Neural progenitor cell (in vitro differentiated cells): Measurements from ENCODE around the gene IFI27L2. TPM values are rescaled to one million over a fixed set of nuclear protein-coding genes. Genes with fewer than 3 reads are reported as not detected.

ENCODE experiments used
- DNase-seq: peaks from one replicate; pipeline ENCODE4 v3.0.0-alpha.2; 2016; ENCODE audit warnings: low spot score
- H2AFZ ChIP-seq: fragments of 200-600 bp; sonication (generic); replicated peaks from 2 replicates; pipeline ENCODE4 v1.6.1; 2016; ENCODE audit warnings: antibody characterized with exemption
- H3F3A ChIP-seq: fragments of 200-600 bp; sonication (generic); 2 replicates; pipeline ENCODE4 v1.6.1; 2016; ENCODE audit warnings: antibody characterized with exemption, low read depth
- H3K27ac ChIP-seq: fragments of 200-600 bp; sonication (generic); 2 replicates; pipeline ENCODE4 v1.5.1; 2016; ENCODE audit warnings: mild to moderate bottlenecking
- H3K27me3 ChIP-seq: fragments of 200-600 bp; sonication (generic); 2 replicates; pipeline ENCODE4 v1.6.1; 2016; ENCODE audit warnings: mild to moderate bottlenecking, moderate library complexity
- H3K36me3 ChIP-seq: fragments of 200-600 bp; sonication (generic); 2 replicates; pipeline ENCODE4 v1.5.1; 2016
- H3K4me1 ChIP-seq: fragments of 200-600 bp; sonication (generic); 2 replicates; pipeline ENCODE4 v1.6.1; 2016; ENCODE audit warnings: mixed run types
- H3K4me2 ChIP-seq: fragments of 200-600 bp; sonication (generic); 2 replicates; pipeline ENCODE4 v1.6.1; 2016
- H3K4me3 ChIP-seq: fragments of 200-600 bp; sonication (generic); 2 replicates; pipeline ENCODE4 v1.5.1; 2016
- H3K79me2 ChIP-seq: fragments of 200-600 bp; sonication (generic); 2 replicates; pipeline ENCODE4 v1.6.1; 2016; ENCODE audit warnings: low read depth
- H3K9ac ChIP-seq: fragments of 200-600 bp; sonication (generic); 2 replicates; pipeline ENCODE4 v1.6.1; 2016
- H3K9me3 ChIP-seq: fragments of 200-600 bp; sonication (generic); 2 replicates; pipeline ENCODE4 v1.5.1; 2016; ENCODE audit warnings: low read depth
- H4K20me1 ChIP-seq: fragments of 200-600 bp; sonication (generic); 2 replicates; pipeline ENCODE4 v1.6.1; 2016; ENCODE audit warnings: low read depth
- H3K27ac Mint-ChIP-seq: 3 replicates; pipeline ENCODE4 v1.8.0; 2021; ENCODE audit warnings: mixed read lengths
- H3K27me3 Mint-ChIP-seq: 2 replicates; pipeline ENCODE4 v1.8.0; 2022; ENCODE audit warnings: low read depth, mild to moderate bottlenecking, inconsistent platforms, moderate library complexity, mixed read lengths; ENCODE audit not compliant: insufficient read depth
- H3K36me3 Mint-ChIP-seq: 3 replicates; pipeline ENCODE4 v1.8.0; 2021; ENCODE audit warnings: mixed read lengths
- H3K4me1 Mint-ChIP-seq: 3 replicates; pipeline ENCODE4 v1.8.0; 2021; ENCODE audit warnings: mixed read lengths
- H3K4me3 Mint-ChIP-seq: 3 replicates; pipeline ENCODE4 v1.8.0; 2021; ENCODE audit warnings: mild to moderate bottlenecking, moderate library complexity, mixed read lengths
- H3K9me3 Mint-ChIP-seq: 3 replicates; pipeline ENCODE4 v1.8.0; 2020; ENCODE audit warnings: mixed read lengths
- EZH2 ChIP-seq: fragments of 200-600 bp; sonication (generic); IDR thresholded peaks from 2 replicates; pipeline ENCODE4 v1.6.1; 2017; ENCODE audit warnings: antibody characterized with exemption, mild to moderate bottlenecking, moderate library complexity
- EZH2phosphoT487 ChIP-seq: fragments of 200-600 bp; sonication (generic); IDR thresholded peaks from 2 replicates; pipeline ENCODE4 v1.6.1; 2017; ENCODE audit warnings: antibody characterized with exemption
- total RNA-seq: library from RNA; depleted of rRNA; stranded (reverse); fragments of >200 nt; gene quantifications from 2 replicates; pipeline ENCODE4 v1.2.3, GENCODE V29; 2015; ENCODE audit warnings: low replicate concordance
- TF ChIP-seq, protein P1 (sequence below): fragments of 200-600 bp; sonication (generic); IDR thresholded peaks from 2 replicates; pipeline ENCODE4 v1.5.1; 2017; ENCODE audit warnings: antibody characterized with exemption, mild to moderate bottlenecking

The IFI27L2 gene
- total RNA-seq, 1 donor from 2014 or later: 24.7 TPM

DNA sequence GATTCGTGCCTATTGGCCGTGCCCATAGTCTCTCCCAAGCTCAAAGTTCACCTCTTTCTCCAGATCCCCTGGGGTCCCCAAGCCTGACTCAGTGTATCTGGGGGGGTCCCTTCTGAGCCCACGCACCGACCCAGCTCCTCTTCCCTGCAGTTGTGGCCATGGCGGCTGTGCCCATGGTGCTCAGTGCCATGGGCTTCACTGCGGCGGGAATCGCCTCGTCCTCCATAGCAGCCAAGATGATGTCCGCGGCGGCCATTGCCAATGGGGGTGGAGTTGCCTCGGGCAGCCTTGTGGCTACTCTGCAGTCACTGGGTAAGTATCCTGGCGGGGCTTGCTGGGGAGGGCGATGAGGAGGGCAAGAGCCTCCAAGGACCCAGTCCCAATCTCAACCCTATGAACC lies 13.8 kb downstream of the IFI27L2 start:
- DNase-seq: no peak
- Histone ChIP-seq H3K27me3 (no peaks in the 10 kb centered on the region), H3K4me3 (no peak overlapping the region), H3F3A (no peaks in the 10 kb centered on the region), H3K79me2 (no peaks in the 10 kb centered on the region), H3K9me3 (no peaks in the 10 kb centered on the region), H3K36me3 (no peaks in the 10 kb centered on the region), H2AFZ (no peak overlapping the region), H3K27ac (no peak overlapping the region), H3K9ac (no peak overlapping the region), H3K4me1 (peaks cover 2% of the 10 kb centered on the region), H4K20me1 (no peaks in the 10 kb centered on the region), H3K4me2 (no peak overlapping the region)
- H3K36me3 Mint-ChIP-seq: no peaks in the 10 kb centered on the region
- H3K27ac Mint-ChIP-seq: peak overlapping the region; percentile 25
- TF ChIP-seq, protein P1, sequence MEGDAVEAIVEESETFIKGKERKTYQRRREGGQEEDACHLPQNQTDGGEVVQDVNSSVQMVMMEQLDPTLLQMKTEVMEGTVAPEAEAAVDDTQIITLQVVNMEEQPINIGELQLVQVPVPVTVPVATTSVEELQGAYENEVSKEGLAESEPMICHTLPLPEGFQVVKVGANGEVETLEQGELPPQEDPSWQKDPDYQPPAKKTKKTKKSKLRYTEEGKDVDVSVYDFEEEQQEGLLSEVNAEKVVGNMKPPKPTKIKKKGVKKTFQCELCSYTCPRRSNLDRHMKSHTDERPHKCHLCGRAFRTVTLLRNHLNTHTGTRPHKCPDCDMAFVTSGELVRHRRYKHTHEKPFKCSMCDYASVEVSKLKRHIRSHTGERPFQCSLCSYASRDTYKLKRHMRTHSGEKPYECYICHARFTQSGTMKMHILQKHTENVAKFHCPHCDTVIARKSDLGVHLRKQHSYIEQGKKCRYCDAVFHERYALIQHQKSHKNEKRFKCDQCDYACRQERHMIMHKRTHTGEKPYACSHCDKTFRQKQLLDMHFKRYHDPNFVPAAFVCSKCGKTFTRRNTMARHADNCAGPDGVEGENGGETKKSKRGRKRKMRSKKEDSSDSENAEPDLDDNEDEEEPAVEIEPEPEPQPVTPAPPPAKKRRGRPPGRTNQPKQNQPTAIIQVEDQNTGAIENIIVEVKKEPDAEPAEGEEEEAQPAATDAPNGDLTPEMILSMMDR: no peak
- TF ChIP-seq EZH2 (no peak), EZH2phosphoT487 (no peak)
- no peak overlapping the region for H3K4me3 Mint-ChIP-seq
- peaks cover 2% of the 10 kb centered on the region for H3K9me3 Mint-ChIP-seq
- H3K27me3 Mint-ChIP-seq: peaks cover 3% of the 10 kb centered on the region
- peaks cover 18% of the 10 kb centered on the region for H3K4me1 Mint-ChIP-seq

GRCh38 chr14:94115058-94115591 lies 14.3 kb downstream of the IFI27L2 start:
- TF ChIP-seq EZH2phosphoT487: no peak
- TF ChIP-seq EZH2: no peak
- TF ChIP-seq, protein P1: no peak
- peaks cover 7% of the 10 kb centered on the region for H3K4me1 ChIP-seq
- no peak overlapping the region for H2AFZ ChIP-seq
- peak overlapping the region; percentile 25 for H3K27ac Mint-ChIP-seq
- no peak for DNase-seq
- H3K4me3 Mint-ChIP-seq: no peak overlapping the region
- H3K27me3 Mint-ChIP-seq: peaks cover 2% of the 10 kb centered on the region
- H3K79me2 ChIP-seq: no peaks in the 10 kb centered on the region
- no peaks in the 10 kb centered on the region for H3F3A ChIP-seq
- no peaks in the 10 kb centered on the region for H3K9me3 Mint-ChIP-seq
- H4K20me1 ChIP-seq: no peaks in the 10 kb centered on the region
- H3K36me3 Mint-ChIP-seq: no peaks in the 10 kb centered on the region
- no peak overlapping the region for H3K4me2 ChIP-seq
- H3K27me3 ChIP-seq: no peaks in the 10 kb centered on the region
- H3K4me1 Mint-ChIP-seq: peaks cover 18% of the 10 kb centered on the region
- no peaks in the 10 kb centered on the region for H3K36me3 ChIP-seq
- no peaks in the 10 kb centered on the region for H3K9me3 ChIP-seq
- no peak overlapping the region for H3K27ac ChIP-seq
- H3K4me3 ChIP-seq: no peak overlapping the region
- no peak overlapping the region for H3K9ac ChIP-seq

DNA sequence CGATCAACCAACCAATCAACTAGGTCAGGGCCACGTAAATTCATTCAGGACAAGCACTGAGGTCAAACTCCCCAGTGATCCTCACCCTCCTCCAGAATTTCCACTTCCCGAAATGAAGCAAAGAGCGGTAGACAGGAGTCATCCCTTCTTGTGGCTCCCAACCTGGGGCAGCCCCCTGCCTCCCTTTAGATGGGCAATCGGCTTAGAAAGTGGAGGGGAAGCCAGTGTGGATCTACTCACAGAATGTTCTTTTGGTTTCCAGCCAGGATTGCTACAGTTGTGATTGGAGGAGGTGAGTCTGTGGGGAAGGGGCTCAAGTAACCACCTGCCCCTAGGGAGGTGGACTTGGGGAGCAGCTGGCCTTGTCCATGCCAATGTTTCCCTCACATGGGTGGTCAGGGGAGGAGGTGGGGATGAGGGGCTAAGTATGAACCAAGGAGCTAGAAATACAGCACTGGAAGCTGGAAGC lies 14.8 kb downstream of the IFI27L2 start:
- Histone ChIP-seq H3K36me3 (no peaks in the 10 kb centered on the region), H3K4me3 (no peak overlapping the region), H3K9me3 (no peaks in the 10 kb centered on the region), H3F3A (no peaks in the 10 kb centered on the region), H3K27ac (no peak overlapping the region), H4K20me1 (no peaks in the 10 kb centered on the region), H2AFZ (no peak overlapping the region), H3K9ac (no peak overlapping the region), H3K79me2 (no peaks in the 10 kb centered on the region), H3K27me3 (no peaks in the 10 kb centered on the region), H3K4me1 (peaks cover 8% of the 10 kb centered on the region), H3K4me2 (no peak overlapping the region)
- no peak overlapping the region for H3K27ac Mint-ChIP-seq
- H3K36me3 Mint-ChIP-seq: no peaks in the 10 kb centered on the region
- no peak overlapping the region for H3K4me3 Mint-ChIP-seq
- no peaks in the 10 kb centered on the region for H3K9me3 Mint-ChIP-seq
- no peak for DNase-seq
- peaks cover 18% of the 10 kb centered on the region for H3K4me1 Mint-ChIP-seq
- TF ChIP-seq, protein P1: no peak
- TF ChIP-seq EZH2phosphoT487 (no peak), EZH2 (no peak)
- peaks cover 2% of the 10 kb centered on the region for H3K27me3 Mint-ChIP-seq
